ENCODE measurements around the gene CLPTM1. TPM values are rescaled to one million over a fixed set of nuclear protein-coding genes. Genes with fewer than 3 reads are reported as not detected.
A peak's percentile ranks its signal among the peaks of the same experiment; 100 is the strongest.

The CLPTM1 gene
- total and polyA plus RNA-seq, 2 experiments from 2014 or later = 41.6 to 71.5 TPM

GRCh38 chr19:45037393-45038169 is 82.4 kb downstream of the CLPTM1 start:
- ATAC-seq = no peak
- H3K36me3 ChIP-seq (ENCODE audit: insufficient read depth) = peaks cover 6% of the 10 kb centered on the region; the same call in 1 of the 2 replicates
- peaks cover 31% of the 10 kb centered on the region for H3K79me2 ChIP-seq (replicated peaks; ENCODE audit: insufficient read depth)
- H3K9me2 ChIP-seq (ENCODE audit: insufficient read depth) = no peaks in the 10 kb centered on the region
- H3K4me3 ChIP-seq = no peak overlapping the region
- Mint-ChIP-seq H3K27me3 (ENCODE audit: insufficient read depth, low read depth, poor library complexity) (peaks cover 9% of the 10 kb centered on the region), H3K4me1 (peaks cover 10% of the 10 kb centered on the region), H3K4me3 (no peak overlapping the region), H3K27ac (no peak overlapping the region), H3K9me3 (no peaks in the 10 kb centered on the region), H3K36me3 (ENCODE audit: low read depth) (peaks cover 32% of the 10 kb centered on the region)
- no peak overlapping the region for H2AFZ ChIP-seq
- peaks cover 26% of the 10 kb centered on the region for H4K20me1 ChIP-seq (replicated peaks; ENCODE audit: insufficient read depth)
- peaks cover 16% of the 10 kb centered on the region for H3F3A ChIP-seq (replicated peaks; ENCODE audit: low read depth)
- H3K4me1 ChIP-seq (ENCODE audit: insufficient read depth) = peaks cover 6% of the 10 kb centered on the region
- H3K27ac ChIP-seq (ENCODE audit: low read depth) = no peak overlapping the region
- no peaks in the 10 kb centered on the region for H3K27me3 ChIP-seq (ENCODE audit: insufficient read depth)
- no peak overlapping the region for H3K4me2 ChIP-seq
- no peak for TF ChIP-seq CREB1 (CRISPR knock-in tag; IDR thresholded peaks at IDR 0.05; ENCODE audit: low read depth)
- TF ChIP-seq CTCF (conservative IDR thresholded peaks at IDR 0.05; ENCODE audit: low read depth in 2 of 2) = peak in 1 of 2 experiments; percentile 26; a peak in 2 of 4 replicates
- peak; percentile 30 for DNase-seq (ENCODE audit: low spot score)

- Mint-ChIP-seq H3K27ac (peak within 1 kb of the TSS; percentile 83), H3K4me3 (peak within 1 kb of the TSS; percentile 92), H3K4me1 (peaks cover 10% of the 10 kb centered on the region), H3K36me3 (ENCODE audit: low read depth) (peaks cover 41% of the 10 kb centered on the region), H3K9me3 (no peaks in the 10 kb centered on the region), H3K27me3 (ENCODE audit: insufficient read depth, low read depth, poor library complexity) (peaks cover 9% of the 10 kb centered on the region)
- Histone ChIP-seq H3K9me2 (ENCODE audit: insufficient read depth) (no peaks in the 10 kb centered on the region), H3K36me3 (ENCODE audit: insufficient read depth) (peaks cover 20% of the 10 kb centered on the region; the same call in 1 of the 2 replicates), H3K4me3 (peak within 1 kb of the TSS; percentile 100), H4K20me1 (replicated peaks; ENCODE audit: insufficient read depth) (peaks cover 29% of the 10 kb centered on the region), H2AFZ (0 out of 2 replicates have a peak within 1 kb of the TSS, but pooled peaks have one; percentile 81), H3K4me2 (peak within 1 kb of the TSS; percentile 93), H3K27ac (ENCODE audit: low read depth) (peak within 1 kb of the TSS; percentile 81), H3K79me2 (replicated peaks; ENCODE audit: insufficient read depth) (peaks cover 43% of the 10 kb centered on the region), H3K27me3 (ENCODE audit: insufficient read depth) (no peaks in the 10 kb centered on the region), H3K4me1 (ENCODE audit: insufficient read depth) (peaks cover 6% of the 10 kb centered on the region), H3F3A (replicated peaks; ENCODE audit: low read depth) (peaks cover 16% of the 10 kb centered on the region)
- peak; percentile 93 for TF ChIP-seq POLR2AphosphoS5 (IDR thresholded peaks at IDR 0.05; ENCODE audit: low read depth)
- peak; percentile 62 for TF ChIP-seq CREB1 (CRISPR knock-in tag; IDR thresholded peaks at IDR 0.05; ENCODE audit: low read depth)
- TF ChIP-seq ETS1 (IDR thresholded peaks at IDR 0.05) = peak; percentile 83
- no peak for TF ChIP-seq ZNF114 (CRISPR knock-in tag; IDR thresholded peaks at IDR 0.05)
- peak; percentile 96 for DNase-seq (ENCODE audit: low spot score)
- peak; percentile 98 for ATAC-seq
Observed at GRCh38 chr19:45038931-45039893, 84.0 kb downstream of the CLPTM1 start, which contains the start of gene CLASRP. Gene CLASRP (plus strand): TSS chr19:45039045. CDS start chr19:45040213, 1,168 bp downstream.

Measured in GM23338 (cell line).